Lung (tissue), 12 donors: ENCODE results near the gene LARP1B. TPM values are rescaled to one million over a fixed set of nuclear protein-coding genes. Genes with fewer than 3 reads are reported as not detected.
A peak's percentile ranks its signal among the peaks of the same experiment; 100 is the strongest.

Source experiments
- ATAC-seq: fragments of 200-7000 bp; cut with Tn5 transposase; one replicate; pipeline ENCODE4 v1.9.1; 2020; ENCODE audit warnings: moderate number of reproducible peaks; ENCODE audit not compliant: insufficient read depth, low FRiP score
- DNase-seq, 3 donors: peaks; one replicate each; pipeline ENCODE4 v3.0.0-alpha.2; 2013 to 2017
- H3K27ac ChIP-seq, 2 donors: one replicate each; pipeline ENCODE4 v1.5.1; 2013; ENCODE audit warnings: mild to moderate bottlenecking in 2 of 2, moderate library complexity in 2 of 2, control low read depth in 1 of 2, inconsistent platforms in 1 of 2, low read depth in 1 of 2, low read length in 1 of 2
- H3K27me3 ChIP-seq, 3 donors: one replicate each; pipeline ENCODE4 v1.5.1; 2013; ENCODE audit warnings: low read length in 2 of 3; ENCODE audit not compliant: control insufficient read depth in 3 of 3, insufficient read depth in 3 of 3
- H3K36me3 ChIP-seq, 4 donors: one replicate each; pipeline ENCODE4 v1.5.1; 2013; ENCODE audit warnings: low read length in 4 of 4, mild to moderate bottlenecking in 1 of 4, moderate library complexity in 1 of 4; ENCODE audit not compliant: control insufficient read depth in 4 of 4, insufficient read depth in 4 of 4
- H3K4me1 ChIP-seq, 5 donors: one replicate each; pipeline ENCODE4 v1.5.1; 2013; ENCODE audit warnings: low read length in 5 of 5, mild to moderate bottlenecking in 2 of 5, moderate library complexity in 1 of 5; ENCODE audit not compliant: control insufficient read depth in 5 of 5, insufficient read depth in 5 of 5
- H3K4me3 ChIP-seq: one replicate; pipeline ENCODE4 v1.5.1; 2013; ENCODE audit warnings: mild to moderate bottlenecking, control low read depth, moderate library complexity
- H3K9ac ChIP-seq, 2 donors: one replicate each; pipeline ENCODE4 v1.5.1; 2013; ENCODE audit warnings: low read length in 2 of 2, control low read depth in 1 of 2; ENCODE audit not compliant: insufficient read depth in 1 of 2
- H3K9me3 ChIP-seq, 4 donors: one replicate each; pipeline ENCODE4 v1.5.1; 2013; ENCODE audit warnings: low read length in 3 of 4, mild to moderate bottlenecking in 1 of 4, moderate library complexity in 1 of 4; ENCODE audit not compliant: control insufficient read depth in 4 of 4, insufficient read depth in 3 of 4
- CTCF ChIP-seq: IDR thresholded peaks from 2 replicates; pipeline ENCODE4 v1.5.1; 2012; ENCODE audit warnings: mild to moderate bottlenecking; ENCODE audit errors: control extremely low read depth, extremely low read depth
- WGBS, 2 donors: extraction: QIAGEN DNeasy Blood & Tissue Kit; methylation state at CpG; one replicate each; pipeline ENCODE4 v1.1.7; 2013; 5-methylcytosine and 5-hydroxymethylcytosine counted together
- polyA plus RNA-seq, 2 donors: library from polyadenylated mRNA; stranded (reverse); fragments of 200-250 nt; gene quantifications; one replicate each; pipeline ENCODE4 v1.2.1, GENCODE V29; 2013
- total RNA-seq, 2 donors: library from RNA; depleted of rRNA in 1 of 2; stranded (reverse); fragments of >200 nt in 1 of 2; gene quantifications; one replicate each; pipeline ENCODE4 v1.2.1, GENCODE V29; 2014 to 2021
- donor health status: control.
- donor health status: control.
- donor health status: Bipolar disorder and iron deficiency.
- donor health status: healthy.
- donor health status: DM: yes; HTN: yes; CAD: no.

Gene LARP1B
- total and polyA plus RNA-seq, 4 donors, result 10.6 to 27.9 (median 15.0) TPM

- WGBS, 2 donors, result 93 to 95% methylated on average over 1 of the region's 1 CpG
- Histone ChIP-seq H3K9ac (no peak overlapping the region), H3K9me3 (no peaks in the 10 kb centered on the region), H3K36me3 (peaks cover 0 to 6% (median 0%) of the 10 kb centered on the region in 4 donors), H3K4me3 (no peak overlapping the region), H3K27me3 (no peaks in the 10 kb centered on the region), H3K27ac (no peak overlapping the region), H3K4me1 (no peaks in the 10 kb centered on the region)
- no peak for TF ChIP-seq CTCF
- ATAC-seq (no peak), DNase-seq (no peak)
Observed at GRCh38 chr4:128176643-128177042, 115.5 kb downstream of the LARP1B start.

- H3K9me3 ChIP-seq, result no peaks in the 10 kb centered on the region
Observed at GRCh38 chr4:128177498-128177897, 116.4 kb downstream of the LARP1B start.

GRCh38 chr4:128186623-128187022 lies 125.5 kb downstream of the LARP1B start:
- H3K36me3 ChIP-seq, result peaks cover 0 to 8% (median 4%) of the 10 kb centered on the region in 4 donors
- no peak for TF ChIP-seq CTCF
- 93 to 99% methylated on average over 2 of the region's 2 CpGs for WGBS, 2 donors
- H3K9ac ChIP-seq, result no peak overlapping the region
- peaks cover 0 to 2% (median 0%) of the 10 kb centered on the region in 4 donors for H3K9me3 ChIP-seq
- H3K27ac ChIP-seq, result no peak overlapping the region
- no peak overlapping the region for H3K4me3 ChIP-seq
- no peak for ATAC-seq
- H3K4me1 ChIP-seq, result no peaks in the 10 kb centered on the region
- H3K27me3 ChIP-seq, result no peaks in the 10 kb centered on the region
- DNase-seq, result no peak

More at GRCh38 chr4:128177498-128177897, 116.4 kb downstream of the LARP1B start:
- TF ChIP-seq CTCF, result no peak
- Histone ChIP-seq H3K27ac (no peak overlapping the region), H3K4me1 (no peaks in the 10 kb centered on the region), H3K4me3 (no peak overlapping the region), H3K36me3 (peaks cover 0 to 6% (median 0%) of the 10 kb centered on the region in 4 donors), H3K9ac (no peak overlapping the region), H3K27me3 (no peaks in the 10 kb centered on the region)
- DNase-seq (no peak), ATAC-seq (no peak)
- 63 to 83% methylated on average over 1 of the region's 1 CpG for WGBS, 2 donors

- TF ChIP-seq CTCF, result peak; percentile 78
- no peak overlapping the region for H3K4me3 ChIP-seq
Observed at GRCh38 chr4:128191115-128191781, 130.1 kb downstream of the LARP1B start.

More at GRCh38 chr4:128191115-128191781, 130.1 kb downstream of the LARP1B start:
- Histone ChIP-seq H3K36me3 (peaks cover 0 to 7% (median under 1%) of the 10 kb centered on the region in 4 donors), H3K4me1 (no peaks in the 10 kb centered on the region), H3K9me3 (peaks cover 0 to 2% (median 0%) of the 10 kb centered on the region in 4 donors), H3K9ac (no peak overlapping the region), H3K27ac (no peak overlapping the region), H3K27me3 (no peaks in the 10 kb centered on the region)
- DNase-seq, result peak; percentile 64 to 77 (median 76)
- WGBS, 2 donors, result 10 to 18% methylated on average over 5 of the region's 5 CpGs
- ATAC-seq, result peak; percentile 85
